Measurements from ENCODE around the gene SEC14L2.

DNA sequence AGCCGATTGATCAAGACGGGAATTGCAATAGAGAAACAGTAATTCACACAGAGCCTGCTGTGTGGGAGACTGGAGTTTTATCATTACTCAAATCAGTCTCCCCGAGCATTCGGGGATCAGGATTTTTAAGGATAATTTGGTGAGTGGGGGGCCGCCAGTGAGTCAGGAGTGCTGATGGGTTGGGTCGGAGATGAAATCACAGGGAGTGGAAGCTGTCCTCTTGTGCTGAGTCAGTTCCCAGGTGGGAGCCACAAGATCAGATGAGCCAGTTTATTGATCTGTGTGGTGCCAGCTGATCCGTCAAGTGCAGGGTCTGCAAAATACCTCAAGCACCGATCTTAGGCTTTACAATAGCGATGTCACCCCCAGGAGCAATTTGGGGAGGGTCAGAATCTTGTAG lies 44.3 kb downstream of the SEC14L2 start:
- TF ChIP-seq EZH2 (IDR thresholded peaks at IDR 0.05), result no peak
- TF ChIP-seq POLR2AphosphoS5 (IDR thresholded peaks at IDR 0.05; ENCODE audit: borderline replicate concordance, low read depth, low read length), result no peak
- TF ChIP-seq FOXP2 (optimal IDR thresholded peaks at IDR 0.05; ENCODE audit: control extremely low read depth, extremely low read length, insufficient read depth), result no peak

All from SK-N-MC (cell line).